CD4-positive, alpha-beta memory T cell (primary cell): Measurements from ENCODE around the gene BOLA3. TPM values are rescaled to one million over a fixed set of nuclear protein-coding genes. Genes with fewer than 3 reads are reported as not detected.
"Not testable (repeated sequence)": the region's sequence is repeated elsewhere in the genome, so short reads cannot be mapped to it uniquely, and the experiment has no call there.

Source experiments
- CTCF ChIA-PET: fragments of 350-600 bp; sonication (Branson Sonifier 250); formaldehyde crosslinking; loops from one replicate; lab custom pipeline; 2021; ENCODE audit warnings: inconsistent platforms; ENCODE audit not compliant: partially characterized antibody; lab: Charles Lee
- POLR2A ChIA-PET: fragments of 350-600 bp; sonication (Branson Sonifier 250); formaldehyde crosslinking; loops from one replicate; lab custom pipeline; 2021; ENCODE audit not compliant: partially characterized antibody; lab: Charles Lee
- DNase-seq, 5 donors: peaks; one replicate each; pipeline versions ENCODE4 v3.0.0 to v3.0.0-alpha.2; 2020 to 2022; ENCODE audit warnings: mixed read lengths in 1 of 5
- H3K27ac ChIP-seq: one replicate; pipeline ENCODE4 v1.7.0; 2013; ENCODE audit warnings: low read depth, low read length
- H3K27me3 ChIP-seq: 2 replicates; pipeline ENCODE4 v1.7.0; 2013; ENCODE audit warnings: mild to moderate bottlenecking, low read length, moderate library complexity; ENCODE audit not compliant: insufficient read depth
- H3K36me3 ChIP-seq: 2 replicates; pipeline ENCODE4 v1.7.0; 2013; ENCODE audit warnings: mild to moderate bottlenecking, low read length, moderate library complexity; ENCODE audit not compliant: insufficient read depth
- H3K4me1 ChIP-seq: 2 replicates; pipeline ENCODE4 v1.7.0; 2013; ENCODE audit warnings: mild to moderate bottlenecking, low read length, moderate library complexity; ENCODE audit not compliant: insufficient read depth
- H3K4me3 ChIP-seq, 2 donors: one replicate each; pipeline ENCODE4 v1.7.0; 2013; ENCODE audit warnings: low read length in 2 of 2, mild to moderate bottlenecking in 1 of 2
- H3K9me3 ChIP-seq, 2 donors: one replicate each; pipeline ENCODE4 v1.7.0; 2013; ENCODE audit warnings: low read length in 2 of 2, control low read depth in 1 of 2; ENCODE audit not compliant: control insufficient read depth in 1 of 2
- H3K27ac Mint-ChIP-seq, 7 donors: one replicate each; pipeline ENCODE4 v1.8.0; 2020 to 2021; ENCODE audit warnings: mixed read lengths in 7 of 7, mild to moderate bottlenecking in 6 of 7, inconsistent platforms in 3 of 7, moderate library complexity in 3 of 7
- H3K27me3 Mint-ChIP-seq, 2 donors: one replicate each; pipeline ENCODE4 v1.8.0; 2020 to 2021; ENCODE audit warnings: mixed read lengths in 2 of 2
- H3K36me3 Mint-ChIP-seq, 2 donors: one replicate each; pipeline ENCODE4 v1.8.0; 2020 to 2021; ENCODE audit warnings: mixed read lengths in 2 of 2, inconsistent platforms in 1 of 2, mild to moderate bottlenecking in 1 of 2
- H3K4me1 Mint-ChIP-seq, 4 donors: one replicate each; pipeline ENCODE4 v1.8.0; 2020 to 2021; ENCODE audit warnings: mixed read lengths in 4 of 4, mild to moderate bottlenecking in 1 of 4
- H3K4me3 Mint-ChIP-seq, 8 donors: one replicate each; pipeline ENCODE4 v1.8.0; 2020 to 2021; ENCODE audit warnings: mixed read lengths in 8 of 8, mild to moderate bottlenecking in 7 of 8, moderate library complexity in 6 of 8, inconsistent platforms in 3 of 8
- H3K9me3 Mint-ChIP-seq, 8 donors: one replicate each; pipeline ENCODE4 v1.8.0; 2020 to 2021; ENCODE audit warnings: mixed read lengths in 8 of 8, mild to moderate bottlenecking in 5 of 8, inconsistent platforms in 3 of 8, moderate library complexity in 1 of 8
- intact Hi-C: fragments of 100-400 bp; cut with micrococcal nuclease; formaldehyde crosslinking; loops from one replicate; pipeline ENCODE4 v1.15.1; 2023
- polyA plus RNA-seq, 2 donors: library from polyadenylated mRNA; unstranded; fragments of 300-500 nt; fragmentation: Illumina TruSeq; gene quantifications; one replicate each; pipeline ENCODE4 v1.2.3, GENCODE V29; 2021
- total RNA-seq, 2 experiments: library from RNA; stranded (reverse); gene quantifications; one replicate each; pipeline ENCODE4 v1.2.3, GENCODE V29; 2021

The BOLA3 gene
- total and polyA plus RNA-seq, 4 experiments from 2014 or later = 16.4 to 101 (median 50.5) TPM

DNA sequence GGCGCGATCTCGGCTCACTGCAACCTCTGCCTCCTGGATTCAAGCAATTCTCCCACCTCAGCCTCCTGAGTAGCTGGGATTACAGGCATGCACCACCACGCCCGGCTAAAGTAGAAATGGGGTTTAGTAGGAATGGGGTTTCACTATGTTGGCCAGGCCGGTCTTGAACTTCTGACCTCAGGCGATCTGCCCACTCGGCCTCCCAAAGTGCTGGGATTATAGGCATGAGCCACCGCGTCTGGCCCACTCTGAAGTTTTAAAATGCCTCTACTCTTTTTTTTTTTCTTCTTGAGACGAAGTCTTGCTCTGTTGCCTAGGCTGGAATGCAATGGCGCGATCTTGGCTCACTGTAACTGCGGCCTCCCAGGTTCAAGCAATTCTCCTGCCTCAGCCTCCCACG lies 39.0 kb upstream of the BOLA3 start:
- H3K4me1 Mint-ChIP-seq = peaks cover 2 to 11% (median 4%) of the 10 kb centered on the region in 4 donors
- H3K27me3 ChIP-seq, POLR2A ChIA-PET, DNase-seq, H3K4me3 Mint-ChIP-seq, H3K27ac Mint-ChIP-seq, H3K9me3 Mint-ChIP-seq, H3K9me3 ChIP-seq, H3K27ac ChIP-seq, H3K36me3 Mint-ChIP-seq, H3K27me3 Mint-ChIP-seq, intact Hi-C loops, H3K4me3 ChIP-seq, H3K36me3 ChIP-seq, H3K4me1 ChIP-seq: not testable (repeated sequence)
- CTCF ChIA-PET = interaction anchor here (3.5 kb wide), 1 partner anchor 7 kb away, joined by 11 read pairs; the partner anchor contains the start of gene MOB1A

DNA sequence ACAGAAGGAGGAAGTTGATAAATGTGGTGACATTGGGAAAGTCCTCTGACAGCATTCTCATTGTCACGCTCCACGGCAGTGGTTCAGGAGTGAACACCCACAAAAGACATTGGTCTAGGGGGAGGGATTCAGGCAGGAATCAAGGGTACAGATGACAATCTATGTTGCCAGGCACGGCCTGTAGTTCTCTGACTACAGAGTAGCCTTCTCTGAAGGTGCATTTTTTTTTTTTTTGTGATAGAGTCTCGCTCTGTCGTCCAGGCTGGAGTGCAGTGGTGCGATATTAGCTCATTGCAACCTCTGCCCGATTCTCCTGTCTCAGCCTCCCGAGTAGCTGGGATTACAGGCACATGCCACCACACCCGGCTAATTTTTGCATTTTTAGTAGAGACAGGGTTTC lies 38.3 kb upstream of the BOLA3 start:
- H3K4me3 ChIP-seq = no peak overlapping the region

DNA sequence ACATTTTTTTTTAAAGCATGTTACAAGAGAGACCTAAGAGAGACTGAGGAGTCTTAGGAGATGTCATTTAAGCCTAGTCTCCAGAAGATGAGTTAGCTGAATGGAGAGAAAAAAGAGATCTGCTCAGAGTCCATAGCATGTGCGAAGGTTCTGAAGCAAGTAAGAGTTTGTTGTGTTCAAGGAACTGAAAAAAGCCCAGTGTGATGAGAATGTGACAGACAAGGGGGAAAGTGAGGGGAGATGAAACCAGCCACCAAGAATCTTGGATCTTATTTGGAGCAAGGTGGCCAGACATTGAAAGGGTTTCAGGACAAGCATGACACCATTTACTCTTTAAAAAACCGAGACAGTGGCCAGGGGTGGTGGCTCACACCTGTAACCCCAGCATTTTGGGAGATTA lies 36.2 kb upstream of the BOLA3 start:
- Histone ChIP-seq H3K9me3 (no peaks in the 10 kb centered on the region), H3K36me3 (no peaks in the 10 kb centered on the region), H3K4me3 (no peak overlapping the region), H3K27ac (no peak overlapping the region), H3K27me3 (no peaks in the 10 kb centered on the region), H3K4me1 (peaks cover 6% of the 10 kb centered on the region)
- POLR2A ChIA-PET = no interaction called here
- Mint-ChIP-seq H3K27me3 (no peaks in the 10 kb centered on the region), H3K27ac (no peak overlapping the region), H3K4me3 (no peak overlapping the region), H3K4me1 (peaks cover 3 to 20% (median 8%) of the 10 kb centered on the region in 4 donors), H3K9me3 (peaks cover 0 to 3% (median 0%) of the 10 kb centered on the region in 8 donors), H3K36me3 (no peaks in the 10 kb centered on the region)
- intact Hi-C loops = no loop called here
- CTCF ChIA-PET = interaction anchor here (1.0 kb wide), 1 partner anchor 16 kb away, joined by 3 read pairs; no protein-coding TSS in a partner anchor
- no peak for DNase-seq

More for the DNA sequence above, 38.3 kb upstream of the BOLA3 start:
- H3K4me1 ChIP-seq = no peaks in the 10 kb centered on the region
- POLR2A ChIA-PET = no interaction called here
- Mint-ChIP-seq H3K27me3 (peaks cover 0 to 1% of the 10 kb centered on the region in 2 donors), H3K27ac (peak overlapping the region in 3 of 7 donors; percentile 37 to 47 (median 44)), H3K4me1 (peaks cover 2 to 11% (median 4%) of the 10 kb centered on the region in 4 donors), H3K4me3 (peak overlapping the region in 3 of 8 donors; percentile 53 to 69 (median 59)), H3K9me3 (peaks cover 0 to 3% (median 0%) of the 10 kb centered on the region in 8 donors), H3K36me3 (no peaks in the 10 kb centered on the region)
- no peaks in the 10 kb centered on the region for H3K27me3 ChIP-seq
- H3K27ac ChIP-seq = no peak overlapping the region
- CTCF ChIA-PET = interaction anchor here (0.7 kb wide), 1 partner anchor 208 kb away, joined by 4 read pairs; no protein-coding TSS in a partner anchor
- H3K9me3 ChIP-seq = no peaks in the 10 kb centered on the region
- intact Hi-C loops = no loop called here
- DNase-seq = peak; percentile 38 to 71 (median 51)
- no peaks in the 10 kb centered on the region for H3K36me3 ChIP-seq

DNA sequence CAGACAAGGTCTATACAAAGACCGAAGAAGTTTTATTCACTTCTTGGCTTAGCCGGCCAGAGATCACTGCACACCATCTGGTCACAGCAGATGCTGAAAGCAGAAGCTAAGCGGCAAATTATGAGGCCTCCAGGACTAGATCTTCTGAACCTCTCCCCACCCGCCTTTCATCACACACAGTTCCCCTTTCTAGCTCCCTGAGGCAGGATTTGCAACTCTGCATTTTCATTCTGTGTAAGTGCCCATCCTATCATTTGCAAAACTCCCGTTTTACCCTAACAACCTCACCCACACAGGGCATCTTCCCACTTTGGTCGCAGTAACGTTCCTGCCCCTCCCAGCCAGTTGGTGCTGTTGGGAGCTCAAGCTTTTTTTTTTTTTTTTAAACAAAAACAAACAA lies 34.0 kb upstream of the BOLA3 start:
- intact Hi-C loops = no loop called here
- H3K9me3 ChIP-seq = no peaks in the 10 kb centered on the region
- CTCF ChIA-PET = interaction anchor here (0.6 to 1.9 kb wide), 7 partner anchors 10 to 407 kb away, joined by 3 to 6 read pairs (median 3); partner anchors contain the start of gene MTHFD2
- H3K9me3 Mint-ChIP-seq = peaks cover 0 to 3% (median 0%) of the 10 kb centered on the region in 8 donors
- no peak overlapping the region for H3K4me3 ChIP-seq
- peaks cover 0 to 7% of the 10 kb centered on the region in 2 donors for H3K36me3 Mint-ChIP-seq
- no peak overlapping the region for H3K27ac ChIP-seq
- no peaks in the 10 kb centered on the region for H3K27me3 Mint-ChIP-seq
- H3K36me3 ChIP-seq = no peaks in the 10 kb centered on the region
- peaks cover 8 to 29% (median 19%) of the 10 kb centered on the region in 4 donors for H3K4me1 Mint-ChIP-seq
- no peaks in the 10 kb centered on the region for H3K27me3 ChIP-seq
- POLR2A ChIA-PET = interaction anchor here (0.6 kb wide), 1 partner anchor 236 kb away, joined by 3 read pairs; no protein-coding TSS in a partner anchor
- peaks cover 18% of the 10 kb centered on the region for H3K4me1 ChIP-seq
- no peak for DNase-seq
- no peak overlapping the region for H3K4me3 Mint-ChIP-seq
- H3K27ac Mint-ChIP-seq = peak overlapping the region in 2 of 7 donors; percentile 31 to 72

DNA sequence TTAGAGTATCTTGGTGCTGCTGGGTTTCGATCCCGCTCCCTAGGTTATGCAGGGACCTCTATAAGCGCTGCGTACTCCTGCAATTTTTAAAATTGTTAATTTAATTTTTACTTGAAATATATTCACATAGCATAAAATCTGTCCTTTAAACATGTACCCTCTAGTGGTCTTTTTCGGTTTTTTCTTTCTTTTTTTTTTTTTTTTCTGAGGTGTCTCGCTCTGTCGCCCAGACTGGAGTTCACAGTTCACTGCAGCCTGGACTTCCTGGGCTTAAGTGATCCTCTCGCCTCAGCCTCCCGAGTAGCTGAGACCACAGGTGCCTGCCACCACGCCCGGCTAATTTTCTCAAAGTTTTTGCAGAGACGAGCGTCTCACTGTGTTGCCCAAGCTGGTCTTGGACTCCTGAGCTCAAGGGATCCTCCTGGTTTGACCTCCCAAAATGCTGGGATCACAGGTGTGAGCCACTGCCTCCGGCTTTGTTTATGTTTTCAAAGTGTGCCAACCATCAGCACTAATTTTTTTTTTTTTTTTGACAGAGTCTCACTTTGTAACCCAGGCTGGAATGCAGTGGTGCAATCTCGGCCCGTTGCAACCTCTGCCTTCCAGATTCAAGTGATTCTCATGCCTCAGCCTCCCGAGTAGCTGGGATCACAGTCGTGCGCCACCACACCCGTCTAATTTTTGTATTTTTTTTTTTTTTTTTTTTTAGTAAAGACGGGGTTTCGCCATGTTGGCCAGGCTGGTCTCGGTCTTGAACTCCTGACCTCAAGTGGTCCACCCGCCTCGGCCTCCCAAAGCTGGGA lies 31.6 kb upstream of the BOLA3 start:
- intact Hi-C loops = loop anchor here (2.0 kb wide), 1 partner anchor 32 kb away; the partner anchor contains the start of gene BOLA3
- Mint-ChIP-seq H3K36me3 (peaks cover 0 to 21% of the 10 kb centered on the region in 2 donors), H3K27ac (peak overlapping the region; percentile 84 to 96 (median 94)), H3K4me3 (peak overlapping the region; percentile 90 to 94 (median 94)), H3K27me3 (no peaks in the 10 kb centered on the region), H3K9me3 (no peaks in the 10 kb centered on the region), H3K4me1 (peaks cover 21 to 47% (median 31%) of the 10 kb centered on the region in 4 donors)
- Histone ChIP-seq H3K36me3 (no peaks in the 10 kb centered on the region), H3K27ac (peak overlapping the region; percentile 99), H3K27me3 (no peaks in the 10 kb centered on the region), H3K9me3 (no peaks in the 10 kb centered on the region), H3K4me1 (peaks cover 43% of the 10 kb centered on the region), H3K4me3 (peak overlapping the region in 1 of 2 donors; percentile 74)
- ChIA-PET CTCF (interaction anchor here (0.7 to 3.5 kb wide), 22 partner anchors 9 to 355 kb away, joined by 3 to 51 read pairs (median 9); partner anchors contain the start of genes BOLA3 and MTHFD2), POLR2A (interaction anchor here (0.7 to 3.9 kb wide), 34 partner anchors 10 to 947 kb away, joined by 3 to 128 read pairs (median 5); partner anchors contain the start of genes BOLA3, CCDC142, DGUOK and HTRA2)
- DNase-seq = no peak

DNA sequence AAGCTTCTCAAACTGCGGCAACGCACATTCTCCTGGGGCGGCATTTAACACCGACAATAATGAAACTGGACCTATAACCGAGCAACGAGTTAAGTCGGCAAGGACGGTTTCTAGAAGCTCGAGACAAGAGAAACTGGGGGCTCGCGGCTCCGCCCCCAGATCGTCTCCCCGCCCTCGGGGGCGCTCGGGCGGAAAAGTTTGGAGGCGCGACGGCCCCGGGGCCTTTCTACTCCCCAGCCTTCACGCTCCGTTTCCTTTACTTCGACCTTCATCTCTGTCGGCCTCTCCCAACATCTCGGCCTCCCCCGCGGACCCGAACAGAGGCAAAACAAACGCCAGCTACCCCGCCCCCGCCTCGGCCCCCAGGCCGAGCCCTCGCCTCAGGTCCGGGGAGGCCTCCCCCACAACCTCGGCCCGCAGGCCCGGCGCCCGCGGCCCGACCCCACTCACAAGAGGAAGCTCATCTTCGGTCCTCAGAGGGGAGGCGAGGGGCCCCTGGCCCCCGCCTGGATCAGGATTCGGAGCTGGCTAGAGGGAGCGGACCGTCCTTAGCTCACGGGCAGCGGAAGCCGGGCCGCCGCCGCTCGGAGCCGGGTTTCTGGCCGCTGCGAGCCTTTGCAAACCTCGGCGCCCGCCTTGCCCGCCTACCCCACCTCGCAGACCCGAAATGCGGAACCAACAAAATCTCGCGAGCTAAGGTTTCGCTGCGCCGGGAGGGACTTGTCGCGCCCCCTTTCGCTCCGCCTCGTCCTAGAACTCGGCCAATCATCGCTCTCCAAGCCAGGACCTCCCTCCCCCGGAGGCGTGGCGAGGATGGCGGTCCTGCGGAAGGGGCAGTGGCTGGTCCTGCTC lies 30.7 kb upstream of the BOLA3 start, which contains the start of gene MOB1A:
Gene MOB1A (minus strand): TSS at position 669 of the 852 bp plus-strand sequence. CDS start 205 bp downstream, at position 464.
- peaks cover 0 to 21% of the 10 kb centered on the region in 2 donors for H3K36me3 Mint-ChIP-seq
- peak within 1 kb of the TSS; percentile 90 to 94 (median 94) for H3K4me3 Mint-ChIP-seq
- ChIA-PET CTCF (interaction anchor here (0.6 to 3.5 kb wide), 23 partner anchors 9 to 355 kb away, joined by 3 to 51 read pairs (median 8); partner anchors contain the start of genes BOLA3, MTHFD2 and STAMBP), POLR2A (interaction anchor here (0.6 to 3.9 kb wide), 39 partner anchors 9 to 946 kb away, joined by 3 to 128 read pairs (median 4); partner anchors contain the start of genes BOLA3, CCDC142, DGUOK and HTRA2)
- peaks cover 22 to 48% (median 35%) of the 10 kb centered on the region in 4 donors for H3K4me1 Mint-ChIP-seq
- Histone ChIP-seq H3K9me3 (no peaks in the 10 kb centered on the region), H3K36me3 (no peaks in the 10 kb centered on the region), H3K27ac (peak within 1 kb of the TSS; percentile 99), H3K4me3 (peak within 1 kb of the TSS; percentile 69 to 74), H3K27me3 (no peaks in the 10 kb centered on the region), H3K4me1 (peaks cover 47% of the 10 kb centered on the region)
- peak within 1 kb of the TSS; percentile 89 to 96 (median 95) for H3K27ac Mint-ChIP-seq
- intact Hi-C loops = loop anchor here (1.0 to 2.0 kb wide), 6 partner anchors 10 to 305 kb away; partner anchors contain the start of genes BOLA3, DGUOK and TTC31
- peak; percentile 97 to 99 (median 98) for DNase-seq
- H3K9me3 Mint-ChIP-seq = no peaks in the 10 kb centered on the region
- no peaks in the 10 kb centered on the region for H3K27me3 Mint-ChIP-seq
